Measurements from ENCODE around the gene C4A. TPM values are rescaled to one million over a fixed set of nuclear protein-coding genes. Genes with fewer than 3 reads are reported as not detected.

Gene C4A
- total and polyA plus RNA-seq, 2 of the 4 experiments (the other 2 are of a cell fraction): 0.90 to 3.8 TPM

DNA sequence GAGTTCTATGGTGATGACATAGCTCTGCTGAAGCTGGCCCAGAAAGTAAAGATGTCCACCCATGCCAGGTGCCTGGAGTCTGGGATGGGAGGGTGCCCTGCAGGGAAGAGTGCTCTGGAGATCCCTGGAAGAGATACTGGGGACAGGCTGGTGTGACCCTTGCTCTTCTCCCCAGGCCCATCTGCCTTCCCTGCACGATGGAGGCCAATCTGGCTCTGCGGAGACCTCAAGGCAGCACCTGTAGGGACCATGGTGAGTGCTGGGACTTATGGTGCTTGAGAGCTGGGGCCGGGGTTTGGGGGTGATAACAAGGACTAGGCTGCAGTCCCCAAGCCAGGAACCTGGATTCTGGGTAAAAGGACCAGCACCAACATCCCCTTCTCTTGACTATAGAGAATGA lies 38.1 kb upstream of the C4A start:
- Histone ChIP-seq H3K79me1 (ENCODE audit: low read depth in 1 of 2, low read length in 2 of 2) (no peaks in the 10 kb centered on the region), H3K4me2 (ENCODE audit: low read depth, low read length) (no peak overlapping the region), H2BK20ac (ENCODE audit: low read depth, low read length) (no peak overlapping the region), H3K9ac (ENCODE audit: low read depth, low read length) (no peak overlapping the region), H2BK5ac (ENCODE audit: low read depth, low read length, poor library complexity, severe bottlenecking) (no peak overlapping the region), H3K18ac (ENCODE audit: low read depth, low read length) (no peak overlapping the region), H3K4me1 (ENCODE audit: control insufficient read depth, insufficient read depth, low read length) (peaks cover 23% of the 10 kb centered on the region), H3K56ac (ENCODE audit: extremely low read depth, insufficient read depth, low read length) (no peak overlapping the region), H3K9me3 (ENCODE audit: control insufficient read depth, insufficient read depth, low read length) (no peaks in the 10 kb centered on the region), H2AFZ (replicated peaks; ENCODE audit: low read length, poor library complexity) (no peak overlapping the region), H3K14ac (replicated peaks; ENCODE audit: low read depth, low read length) (no peak overlapping the region), H3K27me3 (ENCODE audit: control insufficient read depth, insufficient read depth, low read length) (no peaks in the 10 kb centered on the region), H4K91ac (ENCODE audit: insufficient read depth, low read depth, low read length) (no peak overlapping the region), H4K8ac (ENCODE audit: low read depth in 2 of 2, low read length in 2 of 2) (no peak overlapping the region), H3K36me3 (ENCODE audit: control insufficient read depth, insufficient read depth, low read length) (no peaks in the 10 kb centered on the region), H2AK9ac (replicated peaks; ENCODE audit: low read depth, low read length, poor library complexity) (no peak overlapping the region), H2BK15ac (ENCODE audit: low read depth, low read length) (no peak overlapping the region), H3K27ac (ENCODE audit: insufficient read depth, low read length) (no peak overlapping the region), H3K9me1 (ENCODE audit: insufficient read depth, low read length) (peaks cover 8% of the 10 kb centered on the region), H3K23ac (ENCODE audit: low read depth, low read length) (no peak overlapping the region), H2BK120ac (ENCODE audit: low read depth, low read length) (no peak overlapping the region), H4K5ac (ENCODE audit: low read depth, low read length) (no peak overlapping the region), H3K4ac (ENCODE audit: low read depth, low read length) (no peak overlapping the region), H4K20me1 (ENCODE audit: insufficient read depth, low read length) (no peaks in the 10 kb centered on the region), H2AK5ac (ENCODE audit: low read depth, low read length) (no peak overlapping the region), H3K4me3 (ENCODE audit: insufficient read depth, low read depth, low read length) (no peak overlapping the region)
- no CpG with 5 or more reads among the region's 3 CpGs for WGBS, 2 experiments (ENCODE audit: extremely low coverage in 2 of 2, insufficient read length in 1 of 2)
- in situ Hi-C loops (cut with MboI; ENCODE audit: low sequenced_read_pairs): loop anchor here (10.0 kb wide), 1 partner anchor 259 kb away; the partner anchor contains the start of gene LY6G5C
- CTCF ChIA-PET: interaction anchor here (0.7 kb wide), 1 partner anchor 1357 kb away, joined by 3 read pairs; no protein-coding TSS in a partner anchor
- DNase-seq: no peak
- TF ChIP-seq RCOR1 (IDR thresholded peaks at IDR 0.05; ENCODE audit: insufficient replicate concordance, low read length) (no peak), RFX5 (IDR thresholded peaks at IDR 0.05; ENCODE audit: low read depth, low read length) (no peak), POLR2A (IDR thresholded peaks at IDR 0.05; ENCODE audit: low read depth, low read length) (no peak), MAFK (IDR thresholded peaks at IDR 0.05; ENCODE audit: low read depth, low read length) (no peak), RAD21 (IDR thresholded peaks at IDR 0.05; ENCODE audit: low read length) (no peak), CHD1 (IDR thresholded peaks at IDR 0.05; ENCODE audit: low read depth, low read length) (no peak), MXI1 (IDR thresholded peaks at IDR 0.05; ENCODE audit: borderline replicate concordance, low read depth, low read length) (no peak), CEBPB (IDR thresholded peaks at IDR 0.05; ENCODE audit: low read depth, low read length) (no peak), NFE2L2 (IDR thresholded peaks at IDR 0.05; ENCODE audit: low read depth, low read length) (no peak), SMC3 (IDR thresholded peaks at IDR 0.05; ENCODE audit: low read depth, low read length) (no peak), FOS (IDR thresholded peaks at IDR 0.05; ENCODE audit: low read depth, low read length) (no peak), BHLHE40 (IDR thresholded peaks at IDR 0.05; ENCODE audit: low read depth, low read length) (no peak)
- TF ChIP-seq, protein P1, sequence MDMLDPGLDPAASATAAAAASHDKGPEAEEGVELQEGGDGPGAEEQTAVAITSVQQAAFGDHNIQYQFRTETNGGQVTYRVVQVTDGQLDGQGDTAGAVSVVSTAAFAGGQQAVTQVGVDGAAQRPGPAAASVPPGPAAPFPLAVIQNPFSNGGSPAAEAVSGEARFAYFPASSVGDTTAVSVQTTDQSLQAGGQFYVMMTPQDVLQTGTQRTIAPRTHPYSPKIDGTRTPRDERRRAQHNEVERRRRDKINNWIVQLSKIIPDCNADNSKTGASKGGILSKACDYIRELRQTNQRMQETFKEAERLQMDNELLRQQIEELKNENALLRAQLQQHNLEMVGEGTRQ (IDR thresholded peaks at IDR 0.05; ENCODE audit: low read depth, low read length): no peak
- TF ChIP-seq, protein P2, sequence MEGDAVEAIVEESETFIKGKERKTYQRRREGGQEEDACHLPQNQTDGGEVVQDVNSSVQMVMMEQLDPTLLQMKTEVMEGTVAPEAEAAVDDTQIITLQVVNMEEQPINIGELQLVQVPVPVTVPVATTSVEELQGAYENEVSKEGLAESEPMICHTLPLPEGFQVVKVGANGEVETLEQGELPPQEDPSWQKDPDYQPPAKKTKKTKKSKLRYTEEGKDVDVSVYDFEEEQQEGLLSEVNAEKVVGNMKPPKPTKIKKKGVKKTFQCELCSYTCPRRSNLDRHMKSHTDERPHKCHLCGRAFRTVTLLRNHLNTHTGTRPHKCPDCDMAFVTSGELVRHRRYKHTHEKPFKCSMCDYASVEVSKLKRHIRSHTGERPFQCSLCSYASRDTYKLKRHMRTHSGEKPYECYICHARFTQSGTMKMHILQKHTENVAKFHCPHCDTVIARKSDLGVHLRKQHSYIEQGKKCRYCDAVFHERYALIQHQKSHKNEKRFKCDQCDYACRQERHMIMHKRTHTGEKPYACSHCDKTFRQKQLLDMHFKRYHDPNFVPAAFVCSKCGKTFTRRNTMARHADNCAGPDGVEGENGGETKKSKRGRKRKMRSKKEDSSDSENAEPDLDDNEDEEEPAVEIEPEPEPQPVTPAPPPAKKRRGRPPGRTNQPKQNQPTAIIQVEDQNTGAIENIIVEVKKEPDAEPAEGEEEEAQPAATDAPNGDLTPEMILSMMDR (conservative IDR thresholded peaks at IDR 0.05; ENCODE audit: low read depth, low read length): no peak
- ATAC-seq (ENCODE audit: low read depth): no peak
- dilution Hi-C loops (cut with HindIII; ENCODE audit: low sequenced_read_pairs, unreplicated experiment): no loop called here
- intact Hi-C loops (cut with micrococcal nuclease): no loop called here
- POLR2A ChIA-PET (ENCODE audit: unreplicated experiment): no interaction called here
- BruUV-seq (replicated peaks): no TSS peak
